ENCODE results near the gene SPOUT1.
A peak's percentile ranks its signal among the peaks of the same experiment; 100 is the strongest.

SPOUT1 gene

DNA sequence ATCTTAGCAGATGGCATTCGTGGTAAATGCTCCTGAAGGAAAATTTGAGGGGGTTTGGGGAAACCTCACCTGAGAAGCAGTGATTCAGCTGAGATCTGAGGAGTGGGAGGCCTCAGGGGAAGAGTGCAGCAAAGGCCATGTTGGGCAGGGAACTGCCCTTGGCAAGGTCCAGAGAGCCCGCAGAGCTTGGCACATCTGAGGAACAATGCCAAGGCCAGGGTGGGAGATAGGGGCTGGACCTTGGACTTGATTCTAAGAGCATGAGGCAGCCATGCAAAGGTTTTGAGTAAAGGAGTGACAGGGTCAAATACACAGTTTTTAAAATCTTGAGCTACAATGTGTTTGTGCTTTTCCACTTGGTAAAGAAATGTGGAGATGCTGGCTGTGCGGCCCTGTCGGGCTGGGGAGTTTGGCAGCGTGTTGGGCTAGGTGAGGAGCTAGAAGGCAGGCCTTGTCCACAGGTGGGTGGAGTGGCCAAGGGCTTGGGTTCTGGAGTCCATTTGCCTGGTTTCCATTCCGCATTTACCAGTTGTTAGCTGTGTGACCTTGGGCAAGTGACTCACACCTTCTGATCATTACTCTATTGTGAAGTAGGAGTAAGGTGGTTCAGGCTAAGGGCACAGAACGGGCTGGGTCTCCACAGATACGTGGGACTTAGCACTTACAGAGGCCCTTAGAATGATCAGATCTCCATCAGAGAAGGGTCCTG lies 36.5 kb downstream of the SPOUT1 start:
- TF ChIP-seq, protein P1, sequence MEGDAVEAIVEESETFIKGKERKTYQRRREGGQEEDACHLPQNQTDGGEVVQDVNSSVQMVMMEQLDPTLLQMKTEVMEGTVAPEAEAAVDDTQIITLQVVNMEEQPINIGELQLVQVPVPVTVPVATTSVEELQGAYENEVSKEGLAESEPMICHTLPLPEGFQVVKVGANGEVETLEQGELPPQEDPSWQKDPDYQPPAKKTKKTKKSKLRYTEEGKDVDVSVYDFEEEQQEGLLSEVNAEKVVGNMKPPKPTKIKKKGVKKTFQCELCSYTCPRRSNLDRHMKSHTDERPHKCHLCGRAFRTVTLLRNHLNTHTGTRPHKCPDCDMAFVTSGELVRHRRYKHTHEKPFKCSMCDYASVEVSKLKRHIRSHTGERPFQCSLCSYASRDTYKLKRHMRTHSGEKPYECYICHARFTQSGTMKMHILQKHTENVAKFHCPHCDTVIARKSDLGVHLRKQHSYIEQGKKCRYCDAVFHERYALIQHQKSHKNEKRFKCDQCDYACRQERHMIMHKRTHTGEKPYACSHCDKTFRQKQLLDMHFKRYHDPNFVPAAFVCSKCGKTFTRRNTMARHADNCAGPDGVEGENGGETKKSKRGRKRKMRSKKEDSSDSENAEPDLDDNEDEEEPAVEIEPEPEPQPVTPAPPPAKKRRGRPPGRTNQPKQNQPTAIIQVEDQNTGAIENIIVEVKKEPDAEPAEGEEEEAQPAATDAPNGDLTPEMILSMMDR (IDR thresholded peaks at IDR 0.05; ENCODE audit: low read depth, low read length): no peak
- in situ Hi-C loops (cut with HindIII; ENCODE audit: low sequenced_read_pairs): no loop called here
- H3K4me3 ChIP-seq (ENCODE audit: low read depth, low read length): no peak overlapping the region
- no peak for DNase-seq (ENCODE audit: low read depth, low spot score)

- no peak for DNase-seq (ENCODE audit: low read depth, low spot score)
- no peak overlapping the region for H3K4me3 ChIP-seq (ENCODE audit: low read depth, low read length)
- TF ChIP-seq, protein P1 (IDR thresholded peaks at IDR 0.05; ENCODE audit: low read depth, low read length): no peak
- in situ Hi-C loops (cut with HindIII; ENCODE audit: low sequenced_read_pairs): no loop called here
These were observed 37.5 kb downstream of the SPOUT1 start for GRCh38 chr9:128792134-128792533.

- TF ChIP-seq, protein P1 (IDR thresholded peaks at IDR 0.05; ENCODE audit: low read depth, low read length): no peak
- DNase-seq (ENCODE audit: low read depth, low spot score): no peak
- in situ Hi-C loops (cut with HindIII; ENCODE audit: low sequenced_read_pairs): no loop called here
- H3K4me3 ChIP-seq (ENCODE audit: low read depth, low read length): no peak overlapping the region
These were observed 39.1 kb downstream of the SPOUT1 start for GRCh38 chr9:128790536-128790935.

DNA sequence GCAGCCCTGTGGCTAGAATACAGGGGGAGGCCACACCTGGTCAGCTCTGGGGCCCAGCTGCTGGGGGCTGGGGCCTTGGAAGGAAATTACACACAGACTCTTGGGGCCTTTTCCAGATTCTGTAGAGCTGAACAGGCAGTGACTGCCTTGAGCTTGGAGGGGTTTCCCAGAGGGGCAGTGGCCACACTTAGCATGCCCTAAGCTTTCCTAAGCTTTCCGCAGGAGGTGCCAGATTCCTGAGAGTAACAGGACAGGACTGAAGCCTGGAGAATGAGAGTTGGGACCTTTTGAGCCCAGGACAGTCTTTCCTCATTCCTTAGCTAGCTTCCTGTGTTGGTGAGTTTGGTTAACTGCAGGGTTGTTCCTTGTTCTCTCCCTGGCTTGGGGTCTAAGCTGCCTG lies 41.1 kb downstream of the SPOUT1 start:
- TF ChIP-seq, protein P1 (IDR thresholded peaks at IDR 0.05; ENCODE audit: low read depth, low read length): no peak
- H3K4me3 ChIP-seq (ENCODE audit: low read depth, low read length): peak overlapping the region; percentile 91
- DNase-seq (ENCODE audit: low read depth, low spot score): no peak
- in situ Hi-C loops (cut with HindIII; ENCODE audit: low sequenced_read_pairs): no loop called here

- DNase-seq (ENCODE audit: low read depth, low spot score): no peak
- TF ChIP-seq, protein P1 (IDR thresholded peaks at IDR 0.05; ENCODE audit: low read depth, low read length): no peak
- H3K4me3 ChIP-seq (ENCODE audit: low read depth, low read length): peak overlapping the region; percentile 91
- in situ Hi-C loops (cut with HindIII; ENCODE audit: low sequenced_read_pairs): no loop called here
These were observed 41.9 kb downstream of the SPOUT1 start for GRCh38 chr9:128787659-128788058.

GRCh38 chr9:128786681-128787601 lies 42.7 kb downstream of the SPOUT1 start, which contains the start of gene TBC1D13:
TBC1D13 (plus strand) TSS chr9:128787253; CDS start chr9:128787354, 101 bp downstream.
- in situ Hi-C loops (cut with HindIII; ENCODE audit: low sequenced_read_pairs): no loop called here
- TF ChIP-seq, protein P1 (IDR thresholded peaks at IDR 0.05; ENCODE audit: low read depth, low read length): no peak
- peak within 1 kb of the TSS; percentile 91 for H3K4me3 ChIP-seq (ENCODE audit: low read depth, low read length)
- DNase-seq (ENCODE audit: low read depth, low spot score): peak; percentile 82

Measured in astrocyte of the spinal cord (primary cell).